ENCODE data around the gene EN1.

EN1 gene

DNA sequence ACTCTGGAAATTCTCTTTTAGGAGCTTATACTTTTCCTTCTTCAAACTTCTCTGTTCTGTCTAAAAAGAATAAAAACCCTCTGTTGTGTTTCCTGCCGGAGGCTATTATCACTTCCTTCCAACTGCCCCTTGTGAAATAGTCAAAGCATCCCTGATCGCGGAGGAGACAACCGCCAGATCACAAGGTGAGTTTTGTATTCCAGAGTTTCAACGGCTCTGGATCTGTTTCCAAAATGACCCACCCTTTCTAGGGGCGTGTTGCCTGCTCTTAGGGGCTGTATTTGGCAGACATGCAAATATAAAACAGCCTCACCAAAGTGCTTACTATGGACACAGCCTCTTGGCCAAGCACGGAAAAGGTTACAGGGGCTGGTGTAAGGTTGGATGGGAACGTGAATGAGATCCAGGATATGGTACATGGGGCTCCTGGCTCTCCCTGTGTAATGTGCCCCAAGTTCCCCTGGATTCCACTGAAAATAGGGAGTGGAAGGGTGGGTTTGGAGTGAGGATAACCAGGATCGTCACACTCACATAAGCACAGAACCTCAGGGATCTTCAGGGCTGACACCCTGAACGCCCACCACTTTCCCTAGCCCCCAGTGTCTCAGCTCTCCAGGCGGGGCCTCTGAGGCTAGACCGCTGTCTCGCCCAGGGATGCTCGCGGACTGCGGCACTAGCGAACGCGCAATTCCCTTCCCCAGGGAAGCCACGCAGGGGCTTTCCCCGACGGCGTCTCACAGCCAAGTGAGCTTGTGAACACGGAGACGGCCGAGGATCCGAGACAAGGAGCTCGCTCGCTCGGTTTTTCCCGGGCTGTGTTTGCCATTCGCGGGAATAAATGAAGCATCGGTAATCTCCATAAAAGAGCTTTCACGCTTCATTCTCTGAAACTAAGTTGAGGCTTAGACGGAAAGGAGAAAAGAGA, 14.4 kb downstream of the EN1 start:
- Histone ChIP-seq H2AK5ac (ENCODE audit: low read length) (no peak overlapping the region), H3K79me2 (ENCODE audit: control insufficient read depth, insufficient read depth, low read length) (no peaks in the 10 kb centered on the region), H3K27me3 (ENCODE audit: insufficient read depth, low read length, poor library complexity) (peaks cover 62% of the 10 kb centered on the region), H3K27ac (ENCODE audit: low read depth, low read length) (no peak overlapping the region), H2BK15ac (replicated peaks; ENCODE audit: low read depth) (no peak overlapping the region), H4K8ac (ENCODE audit: low read depth, low read length) (no peak overlapping the region), H3K4me3 (ENCODE audit: low read length) (no peak overlapping the region), H2BK5ac (ENCODE audit: low read length) (no peak overlapping the region), H3K4ac (ENCODE audit: low read depth, low read length) (no peak overlapping the region), H3K4me1 (ENCODE audit: control insufficient read depth, low read depth, low read length) (peaks cover 2% of the 10 kb centered on the region), H3K79me1 (ENCODE audit: low read length) (no peaks in the 10 kb centered on the region), H3K56ac (ENCODE audit: low read length) (no peak overlapping the region), H2BK120ac (ENCODE audit: low read depth, low read length) (no peak overlapping the region), H3K23ac (ENCODE audit: low read length) (no peak overlapping the region), H3K4me2 (ENCODE audit: low read length) (no peak overlapping the region), H3K9ac (ENCODE audit: low read length) (no peak overlapping the region), H4K5ac (ENCODE audit: low read length) (no peak overlapping the region), H3K18ac (ENCODE audit: low read length) (no peak overlapping the region), H3K36me3 (ENCODE audit: control insufficient read depth, insufficient read depth, low read length) (no peaks in the 10 kb centered on the region)
- no CpG with 5 or more reads among the region's 36 CpGs for WGBS (ENCODE audit: extremely low coverage, insufficient coverage, low lambda C conversion rate)
- DNase-seq: peak; percentile 16

DNA sequence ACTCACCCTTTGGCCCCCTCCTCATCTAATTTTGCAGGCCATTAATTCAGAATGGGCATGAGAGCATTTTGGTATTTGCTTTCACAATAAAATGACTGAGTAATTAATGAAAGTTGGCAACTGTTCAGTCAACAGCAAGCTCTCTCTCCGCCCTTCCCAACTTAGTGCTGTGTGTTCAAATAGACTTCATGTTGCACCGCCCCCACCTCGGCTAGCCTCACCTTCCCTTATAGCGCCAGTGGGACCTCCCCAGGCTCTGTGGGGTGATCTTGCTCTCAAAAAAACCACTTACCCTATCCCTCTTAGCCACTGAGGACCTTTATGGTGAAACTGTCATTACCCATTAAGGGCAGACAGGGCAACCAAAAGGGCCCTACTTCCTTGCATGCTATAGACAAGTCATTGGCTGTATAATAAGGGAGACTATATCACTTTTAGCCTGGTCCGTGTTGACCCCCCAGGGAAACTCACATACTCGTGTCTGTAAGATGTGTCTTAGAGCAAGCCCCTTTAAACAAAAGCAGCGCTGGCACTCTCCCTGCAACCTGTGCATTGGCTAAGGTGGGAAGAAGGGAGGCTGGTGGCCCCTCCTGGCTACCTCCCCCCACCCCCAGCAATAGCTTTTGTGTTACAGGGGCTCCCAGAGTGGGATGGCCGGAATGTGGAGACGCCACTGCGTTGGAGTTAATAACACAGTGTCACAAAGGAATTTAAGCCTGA, 15.2 kb downstream of the EN1 start:
- peaks cover 53% of the 10 kb centered on the region for H3K27me3 ChIP-seq (ENCODE audit: insufficient read depth, low read length, poor library complexity)
- no peak overlapping the region for H2AK5ac ChIP-seq (ENCODE audit: low read length)
- H2BK15ac ChIP-seq (replicated peaks; ENCODE audit: low read depth): no peak overlapping the region
- H4K8ac ChIP-seq (ENCODE audit: low read depth, low read length): no peak overlapping the region
- H3K18ac ChIP-seq (ENCODE audit: low read length): no peak overlapping the region
- WGBS (ENCODE audit: extremely low coverage, insufficient coverage, low lambda C conversion rate): no CpG with 5 or more reads among the region's 10 CpGs
- H3K79me2 ChIP-seq (ENCODE audit: control insufficient read depth, insufficient read depth, low read length): no peaks in the 10 kb centered on the region
- no peak for DNase-seq
- H3K4ac ChIP-seq (ENCODE audit: low read depth, low read length): no peak overlapping the region
- H3K79me1 ChIP-seq (ENCODE audit: low read length): no peaks in the 10 kb centered on the region
- no peak overlapping the region for H3K56ac ChIP-seq (ENCODE audit: low read length)
- no peak overlapping the region for H4K5ac ChIP-seq (ENCODE audit: low read length)
- no peak overlapping the region for H2BK120ac ChIP-seq (ENCODE audit: low read depth, low read length)
- H3K36me3 ChIP-seq (ENCODE audit: control insufficient read depth, insufficient read depth, low read length): no peaks in the 10 kb centered on the region
- no peak overlapping the region for H3K4me2 ChIP-seq (ENCODE audit: low read length)
- H3K4me3 ChIP-seq (ENCODE audit: low read length): no peak overlapping the region
- H3K27ac ChIP-seq (ENCODE audit: low read depth, low read length): no peak overlapping the region
- no peak overlapping the region for H3K23ac ChIP-seq (ENCODE audit: low read length)
- H3K9ac ChIP-seq (ENCODE audit: low read length): no peak overlapping the region
- peaks cover 2% of the 10 kb centered on the region for H3K4me1 ChIP-seq (ENCODE audit: control insufficient read depth, low read depth, low read length)
- H2BK5ac ChIP-seq (ENCODE audit: low read length): no peak overlapping the region

DNA sequence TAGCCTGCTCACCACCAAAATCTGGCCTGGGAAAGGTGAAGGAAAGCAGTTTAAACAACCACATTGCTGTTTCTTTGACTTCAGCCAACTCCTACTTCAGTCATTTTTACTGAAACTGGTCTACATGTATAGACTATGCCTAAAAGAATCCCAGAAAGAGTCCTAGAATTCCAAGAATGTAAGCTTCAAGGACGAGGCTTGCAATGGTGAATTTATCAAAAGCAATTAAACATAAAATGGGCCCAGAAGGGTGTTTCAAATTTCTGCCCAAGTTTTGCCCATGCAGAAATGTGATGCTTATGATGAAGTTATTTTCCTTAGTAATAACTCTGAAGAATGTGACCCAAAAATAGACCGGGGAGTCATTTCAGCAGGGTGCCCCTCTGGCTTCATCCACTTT, 16.6 kb downstream of the EN1 start:
- H3K27me3 ChIP-seq (ENCODE audit: insufficient read depth, low read length, poor library complexity): peaks cover 40% of the 10 kb centered on the region
- H3K4me2 ChIP-seq (ENCODE audit: low read length): no peak overlapping the region
- no peak overlapping the region for H2BK5ac ChIP-seq (ENCODE audit: low read length)

DNA sequence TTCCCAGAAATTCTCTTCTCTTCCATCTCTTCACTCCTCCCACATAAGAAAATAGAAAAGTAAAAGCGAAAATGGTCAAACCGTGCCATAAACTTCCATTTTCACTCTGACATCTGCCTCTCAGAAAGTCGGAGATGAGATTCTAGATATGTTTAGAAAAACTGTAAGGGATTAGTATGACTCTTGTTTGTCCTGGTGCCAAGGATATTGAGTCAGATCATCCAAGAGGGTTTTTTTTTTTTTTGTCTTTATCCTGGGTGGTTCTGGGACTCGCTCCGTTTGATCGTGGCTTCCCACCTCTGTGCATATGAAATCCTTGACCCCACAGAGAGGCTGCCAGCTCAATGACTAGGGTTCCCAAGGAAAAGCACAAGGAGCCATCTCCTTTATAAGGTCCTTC, 17.3 kb downstream of the EN1 start:
- WGBS (ENCODE audit: extremely low coverage, insufficient coverage, low lambda C conversion rate): no CpG with 5 or more reads among the region's 6 CpGs
- DNase-seq: no peak
- peaks cover 33% of the 10 kb centered on the region for H3K27me3 ChIP-seq (ENCODE audit: insufficient read depth, low read length, poor library complexity)

More for the DNA sequence above, 16.6 kb downstream of the EN1 start:
- no peak for DNase-seq
- Histone ChIP-seq H3K4me3 (ENCODE audit: low read length) (no peak overlapping the region), H4K5ac (ENCODE audit: low read length) (no peak overlapping the region), H3K79me2 (ENCODE audit: control insufficient read depth, insufficient read depth, low read length) (no peaks in the 10 kb centered on the region), H3K4me1 (ENCODE audit: control insufficient read depth, low read depth, low read length) (peaks cover 2% of the 10 kb centered on the region), H3K9ac (ENCODE audit: low read length) (no peak overlapping the region), H4K8ac (ENCODE audit: low read depth, low read length) (no peak overlapping the region), H3K56ac (ENCODE audit: low read length) (no peak overlapping the region), H2AK5ac (ENCODE audit: low read length) (no peak overlapping the region), H2BK120ac (ENCODE audit: low read depth, low read length) (no peak overlapping the region), H3K23ac (ENCODE audit: low read length) (no peak overlapping the region), H3K79me1 (ENCODE audit: low read length) (no peaks in the 10 kb centered on the region), H3K18ac (ENCODE audit: low read length) (no peak overlapping the region), H2BK15ac (replicated peaks; ENCODE audit: low read depth) (no peak overlapping the region), H3K36me3 (ENCODE audit: control insufficient read depth, insufficient read depth, low read length) (no peaks in the 10 kb centered on the region), H3K27ac (ENCODE audit: low read depth, low read length) (no peak overlapping the region), H3K4ac (ENCODE audit: low read depth, low read length) (no peak overlapping the region)
- no CpG with 5 or more reads among the region's 2 CpGs for WGBS (ENCODE audit: extremely low coverage, insufficient coverage, low lambda C conversion rate)

DNA sequence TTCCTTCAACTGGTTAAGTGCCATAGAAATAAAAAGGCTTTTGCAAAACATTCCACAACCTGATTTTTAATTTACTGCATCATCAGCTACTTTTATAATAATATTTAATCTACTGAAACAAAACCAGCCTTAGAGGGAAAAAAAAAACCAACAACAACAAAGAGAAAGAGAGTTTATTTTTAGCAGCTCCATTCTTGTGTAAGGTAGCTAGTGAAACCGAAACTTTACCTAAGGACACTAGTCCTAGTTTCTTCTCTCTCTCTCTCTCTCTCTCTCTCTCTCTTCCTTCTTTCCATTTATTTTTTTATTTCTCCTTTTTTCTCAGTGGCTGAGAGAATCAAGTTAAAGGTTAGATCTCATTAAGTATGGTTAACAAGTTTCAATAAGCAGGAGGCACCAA, 21.4 kb downstream of the EN1 start:
- no peak overlapping the region for H3K4me3 ChIP-seq (ENCODE audit: low read length)

More for the DNA sequence above, 17.3 kb downstream of the EN1 start:
- no peaks in the 10 kb centered on the region for H3K79me1 ChIP-seq (ENCODE audit: low read length)
- no peak overlapping the region for H3K23ac ChIP-seq (ENCODE audit: low read length)
- no peak overlapping the region for H2BK120ac ChIP-seq (ENCODE audit: low read depth, low read length)
- no peak overlapping the region for H4K5ac ChIP-seq (ENCODE audit: low read length)
- no peak overlapping the region for H3K56ac ChIP-seq (ENCODE audit: low read length)
- no peak overlapping the region for H2BK15ac ChIP-seq (replicated peaks; ENCODE audit: low read depth)
- H2BK5ac ChIP-seq (ENCODE audit: low read length): no peak overlapping the region
- H3K9ac ChIP-seq (ENCODE audit: low read length): no peak overlapping the region
- H3K4me2 ChIP-seq (ENCODE audit: low read length): no peak overlapping the region
- no peaks in the 10 kb centered on the region for H3K36me3 ChIP-seq (ENCODE audit: control insufficient read depth, insufficient read depth, low read length)
- no peak overlapping the region for H2AK5ac ChIP-seq (ENCODE audit: low read length)
- no peak overlapping the region for H3K4me3 ChIP-seq (ENCODE audit: low read length)
- peaks cover 2% of the 10 kb centered on the region for H3K4me1 ChIP-seq (ENCODE audit: control insufficient read depth, low read depth, low read length)
- H3K79me2 ChIP-seq (ENCODE audit: control insufficient read depth, insufficient read depth, low read length): no peaks in the 10 kb centered on the region
- no peak overlapping the region for H3K27ac ChIP-seq (ENCODE audit: low read depth, low read length)
- no peak overlapping the region for H3K18ac ChIP-seq (ENCODE audit: low read length)
- H3K4ac ChIP-seq (ENCODE audit: low read depth, low read length): no peak overlapping the region
- no peak overlapping the region for H4K8ac ChIP-seq (ENCODE audit: low read depth, low read length)

More for the DNA sequence above, 21.4 kb downstream of the EN1 start:
- Histone ChIP-seq H4K8ac (ENCODE audit: low read depth, low read length) (no peak overlapping the region), H4K5ac (ENCODE audit: low read length) (no peak overlapping the region), H3K23ac (ENCODE audit: low read length) (no peak overlapping the region), H3K4ac (ENCODE audit: low read depth, low read length) (no peak overlapping the region), H3K18ac (ENCODE audit: low read length) (no peak overlapping the region), H3K9ac (ENCODE audit: low read length) (no peak overlapping the region), H3K27ac (ENCODE audit: low read depth, low read length) (no peak overlapping the region), H3K56ac (ENCODE audit: low read length) (no peak overlapping the region), H3K4me2 (ENCODE audit: low read length) (no peak overlapping the region), H3K79me1 (ENCODE audit: low read length) (no peaks in the 10 kb centered on the region), H2BK5ac (ENCODE audit: low read length) (no peak overlapping the region), H3K27me3 (ENCODE audit: insufficient read depth, low read length, poor library complexity) (peaks cover under 1% of the 10 kb centered on the region), H3K4me1 (ENCODE audit: control insufficient read depth, low read depth, low read length) (no peaks in the 10 kb centered on the region), H2BK120ac (ENCODE audit: low read depth, low read length) (no peak overlapping the region), H3K79me2 (ENCODE audit: control insufficient read depth, insufficient read depth, low read length) (no peaks in the 10 kb centered on the region), H2AK5ac (ENCODE audit: low read length) (no peak overlapping the region), H3K36me3 (ENCODE audit: control insufficient read depth, insufficient read depth, low read length) (no peaks in the 10 kb centered on the region), H2BK15ac (replicated peaks; ENCODE audit: low read depth) (no peak overlapping the region)
- no peak for DNase-seq
- WGBS (ENCODE audit: extremely low coverage, insufficient coverage, low lambda C conversion rate): no CpG with 5 or more reads among the region's 1 CpG
